ENCODE data around the gene METTL8.
"Not testable (repeated sequence)": the region's sequence is repeated elsewhere in the genome, so short reads cannot be mapped to it uniquely, and the experiment has no call there.

DNA sequence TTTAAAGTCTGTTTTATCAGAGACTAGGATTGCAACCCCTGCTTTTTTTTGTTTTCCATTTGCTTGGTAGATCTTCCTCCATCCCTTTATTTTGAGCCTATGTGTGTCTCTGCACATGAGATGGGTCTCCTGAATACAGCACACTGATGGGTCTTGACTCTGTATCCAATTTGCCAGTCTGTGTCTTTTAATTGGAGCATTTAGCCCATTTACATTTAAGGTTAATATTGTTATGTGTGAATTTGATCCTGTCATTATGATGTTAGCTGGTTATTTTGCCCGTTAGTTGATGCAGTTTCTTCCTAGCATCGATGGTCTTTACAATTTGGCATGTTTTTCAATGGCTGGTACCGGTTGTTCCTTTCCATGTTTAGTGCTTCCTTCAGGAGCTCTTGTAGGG lies 80.0 kb downstream of the METTL8 start:
- TF ChIP-seq, protein P1, sequence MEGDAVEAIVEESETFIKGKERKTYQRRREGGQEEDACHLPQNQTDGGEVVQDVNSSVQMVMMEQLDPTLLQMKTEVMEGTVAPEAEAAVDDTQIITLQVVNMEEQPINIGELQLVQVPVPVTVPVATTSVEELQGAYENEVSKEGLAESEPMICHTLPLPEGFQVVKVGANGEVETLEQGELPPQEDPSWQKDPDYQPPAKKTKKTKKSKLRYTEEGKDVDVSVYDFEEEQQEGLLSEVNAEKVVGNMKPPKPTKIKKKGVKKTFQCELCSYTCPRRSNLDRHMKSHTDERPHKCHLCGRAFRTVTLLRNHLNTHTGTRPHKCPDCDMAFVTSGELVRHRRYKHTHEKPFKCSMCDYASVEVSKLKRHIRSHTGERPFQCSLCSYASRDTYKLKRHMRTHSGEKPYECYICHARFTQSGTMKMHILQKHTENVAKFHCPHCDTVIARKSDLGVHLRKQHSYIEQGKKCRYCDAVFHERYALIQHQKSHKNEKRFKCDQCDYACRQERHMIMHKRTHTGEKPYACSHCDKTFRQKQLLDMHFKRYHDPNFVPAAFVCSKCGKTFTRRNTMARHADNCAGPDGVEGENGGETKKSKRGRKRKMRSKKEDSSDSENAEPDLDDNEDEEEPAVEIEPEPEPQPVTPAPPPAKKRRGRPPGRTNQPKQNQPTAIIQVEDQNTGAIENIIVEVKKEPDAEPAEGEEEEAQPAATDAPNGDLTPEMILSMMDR (IDR thresholded peaks at IDR 0.05; ENCODE audit: low read length) = not testable (repeated sequence)
- not testable (repeated sequence) for TF ChIP-seq EZH2phosphoT487 (IDR thresholded peaks at IDR 0.05; ENCODE audit: low read length); EZH2 (optimal IDR thresholded peaks at IDR 0.05; ENCODE audit: low read depth, low read length)

Measured in MM.1S (cell line).